ENCODE results near the gene SLC66A2.

DNA sequence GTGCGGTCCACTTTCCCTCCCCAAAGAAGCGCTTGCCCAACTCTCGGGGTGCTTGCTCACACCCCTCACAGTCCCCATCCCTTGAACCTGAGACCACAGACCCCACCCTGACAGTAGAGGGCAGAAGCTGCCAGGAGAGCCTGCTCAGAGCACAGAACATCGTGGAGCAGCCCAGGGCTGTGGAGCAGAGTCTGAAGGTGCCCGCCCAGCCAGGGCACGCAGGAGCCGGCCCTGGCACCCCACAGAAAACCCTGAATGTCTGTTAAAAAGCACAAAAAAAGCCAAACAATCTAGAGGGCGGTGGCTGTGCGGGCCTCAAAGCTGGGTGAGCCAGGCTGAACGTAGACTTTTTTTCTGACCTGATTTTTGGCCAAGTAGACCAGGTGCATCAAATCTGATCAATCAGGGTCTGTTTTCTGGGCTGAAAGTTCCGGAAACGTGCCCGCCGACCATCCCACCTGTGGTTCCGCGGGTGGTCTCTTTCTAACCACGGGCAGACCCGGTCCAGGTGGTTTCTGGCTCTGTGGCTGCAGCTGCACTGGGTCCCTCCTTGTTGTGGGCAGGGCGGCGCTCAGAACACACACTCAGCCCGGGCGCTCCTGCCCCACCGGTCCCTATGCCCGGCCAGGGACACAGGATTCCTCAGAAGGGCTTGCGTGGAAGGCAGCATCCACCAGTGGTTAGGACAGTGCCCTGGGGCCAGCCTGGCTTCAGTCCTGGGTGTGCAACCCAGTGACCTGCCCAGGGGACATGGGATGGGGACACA lies 66.3 kb downstream of the SLC66A2 start:
- no peak for TF ChIP-seq POLR2A (IDR thresholded peaks at IDR 0.05)
- TF ChIP-seq, protein P1, sequence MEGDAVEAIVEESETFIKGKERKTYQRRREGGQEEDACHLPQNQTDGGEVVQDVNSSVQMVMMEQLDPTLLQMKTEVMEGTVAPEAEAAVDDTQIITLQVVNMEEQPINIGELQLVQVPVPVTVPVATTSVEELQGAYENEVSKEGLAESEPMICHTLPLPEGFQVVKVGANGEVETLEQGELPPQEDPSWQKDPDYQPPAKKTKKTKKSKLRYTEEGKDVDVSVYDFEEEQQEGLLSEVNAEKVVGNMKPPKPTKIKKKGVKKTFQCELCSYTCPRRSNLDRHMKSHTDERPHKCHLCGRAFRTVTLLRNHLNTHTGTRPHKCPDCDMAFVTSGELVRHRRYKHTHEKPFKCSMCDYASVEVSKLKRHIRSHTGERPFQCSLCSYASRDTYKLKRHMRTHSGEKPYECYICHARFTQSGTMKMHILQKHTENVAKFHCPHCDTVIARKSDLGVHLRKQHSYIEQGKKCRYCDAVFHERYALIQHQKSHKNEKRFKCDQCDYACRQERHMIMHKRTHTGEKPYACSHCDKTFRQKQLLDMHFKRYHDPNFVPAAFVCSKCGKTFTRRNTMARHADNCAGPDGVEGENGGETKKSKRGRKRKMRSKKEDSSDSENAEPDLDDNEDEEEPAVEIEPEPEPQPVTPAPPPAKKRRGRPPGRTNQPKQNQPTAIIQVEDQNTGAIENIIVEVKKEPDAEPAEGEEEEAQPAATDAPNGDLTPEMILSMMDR (IDR thresholded peaks at IDR 0.05), result no peak

Data from lower leg skin (tissue), 3 donors.